ENCODE results near the gene MYCL.

DNA sequence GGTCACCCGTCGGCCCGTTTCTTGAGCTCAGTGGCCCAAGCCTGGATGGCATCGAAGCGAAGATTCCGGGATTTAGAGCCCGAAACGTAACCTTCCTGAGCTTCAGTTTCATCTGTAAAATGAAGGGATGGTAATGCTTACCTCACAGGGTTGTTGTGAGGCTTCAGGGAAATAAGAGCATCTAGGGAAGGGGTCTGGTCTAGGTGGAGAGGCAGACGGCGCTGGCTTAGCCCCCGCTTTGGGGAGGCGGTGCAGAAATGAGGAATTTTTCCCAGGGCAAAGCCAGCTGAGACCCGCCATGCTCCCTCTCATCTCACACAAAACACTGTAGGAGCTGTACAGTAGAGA, 717 bp upstream of the MYCL start:
- TF ChIP-seq, protein P1, sequence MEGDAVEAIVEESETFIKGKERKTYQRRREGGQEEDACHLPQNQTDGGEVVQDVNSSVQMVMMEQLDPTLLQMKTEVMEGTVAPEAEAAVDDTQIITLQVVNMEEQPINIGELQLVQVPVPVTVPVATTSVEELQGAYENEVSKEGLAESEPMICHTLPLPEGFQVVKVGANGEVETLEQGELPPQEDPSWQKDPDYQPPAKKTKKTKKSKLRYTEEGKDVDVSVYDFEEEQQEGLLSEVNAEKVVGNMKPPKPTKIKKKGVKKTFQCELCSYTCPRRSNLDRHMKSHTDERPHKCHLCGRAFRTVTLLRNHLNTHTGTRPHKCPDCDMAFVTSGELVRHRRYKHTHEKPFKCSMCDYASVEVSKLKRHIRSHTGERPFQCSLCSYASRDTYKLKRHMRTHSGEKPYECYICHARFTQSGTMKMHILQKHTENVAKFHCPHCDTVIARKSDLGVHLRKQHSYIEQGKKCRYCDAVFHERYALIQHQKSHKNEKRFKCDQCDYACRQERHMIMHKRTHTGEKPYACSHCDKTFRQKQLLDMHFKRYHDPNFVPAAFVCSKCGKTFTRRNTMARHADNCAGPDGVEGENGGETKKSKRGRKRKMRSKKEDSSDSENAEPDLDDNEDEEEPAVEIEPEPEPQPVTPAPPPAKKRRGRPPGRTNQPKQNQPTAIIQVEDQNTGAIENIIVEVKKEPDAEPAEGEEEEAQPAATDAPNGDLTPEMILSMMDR (IDR thresholded peaks at IDR 0.05; ENCODE audit: control extremely low read depth in 1 of 3, insufficient read depth in 1 of 3, low read depth in 1 of 3, low read length in 3 of 3) = no peak
- TF ChIP-seq RAD21 (IDR thresholded peaks at IDR 0.05 in 1 of 2, conservative IDR thresholded peaks at IDR 0.05 in 1 of 2; ENCODE audit: low read depth in 2 of 2, low read length in 2 of 2) (no peak), EP300 (IDR thresholded peaks at IDR 0.05; ENCODE audit: borderline replicate concordance in 1 of 2, low read depth in 2 of 2, low read length in 2 of 2) (no peak), KDM1A (IDR thresholded peaks at IDR 0.05; ENCODE audit: borderline replicate concordance, low read length) (no peak), RFX5 (IDR thresholded peaks at IDR 0.05; ENCODE audit: borderline replicate concordance, low read depth, low read length) (no peak), JUN (IDR thresholded peaks at IDR 0.05; ENCODE audit: low read depth, low read length) (no peak), POLR2A (IDR thresholded peaks at IDR 0.05; ENCODE audit: control extremely low read depth in 1 of 2, low read depth in 2 of 2, low read length in 2 of 2) (no peak), RXRA (IDR thresholded peaks at IDR 0.05; ENCODE audit: insufficient read depth, low read depth, low read length) (no peak), MAFK (IDR thresholded peaks at IDR 0.05; ENCODE audit: low read depth, low read length) (no peak)

Measured in H1 (cell line).